ENCODE measurements around the gene NKAIN2.
"Not testable (repeated sequence)": the region's sequence is repeated elsewhere in the genome, so short reads cannot be mapped to it uniquely, and the experiment has no call there.

The NKAIN2 gene

GRCh38 chr6:124438546-124439065 lies 634.9 kb downstream of the NKAIN2 start:
- DNase-seq (ENCODE audit: low read depth) = no peak

- DNase-seq (ENCODE audit: low read depth) = no peak
These were observed 637.8 kb downstream of the NKAIN2 start for GRCh38 chr6:124441450-124441849.

GRCh38 chr6:124443541-124443940 lies 639.9 kb downstream of the NKAIN2 start:
- DNase-seq (ENCODE audit: low read depth) = no peak

DNA sequence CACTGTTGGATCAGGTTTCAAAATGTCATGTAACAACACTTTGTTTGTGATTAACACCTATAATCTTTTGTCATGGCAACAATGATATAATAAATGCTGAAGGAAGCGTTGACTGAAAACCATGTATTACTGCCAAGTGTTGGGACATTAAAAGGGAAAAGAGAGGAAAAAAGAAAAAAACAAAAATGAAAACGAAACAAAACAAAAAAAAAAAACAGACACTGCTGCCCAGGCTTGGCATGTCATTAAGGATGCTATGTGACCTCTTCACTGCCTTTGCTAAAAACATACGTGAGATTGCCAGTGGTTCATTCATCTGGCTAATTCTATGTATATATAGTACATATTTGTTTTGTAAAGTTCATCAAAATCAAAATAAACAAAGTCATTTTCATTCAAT lies 641.9 kb downstream of the NKAIN2 start:
- DNase-seq (ENCODE audit: low read depth) = no peak

- no peak for DNase-seq (ENCODE audit: low read depth)
These were observed 643.3 kb downstream of the NKAIN2 start for GRCh38 chr6:124446961-124447360.

DNA sequence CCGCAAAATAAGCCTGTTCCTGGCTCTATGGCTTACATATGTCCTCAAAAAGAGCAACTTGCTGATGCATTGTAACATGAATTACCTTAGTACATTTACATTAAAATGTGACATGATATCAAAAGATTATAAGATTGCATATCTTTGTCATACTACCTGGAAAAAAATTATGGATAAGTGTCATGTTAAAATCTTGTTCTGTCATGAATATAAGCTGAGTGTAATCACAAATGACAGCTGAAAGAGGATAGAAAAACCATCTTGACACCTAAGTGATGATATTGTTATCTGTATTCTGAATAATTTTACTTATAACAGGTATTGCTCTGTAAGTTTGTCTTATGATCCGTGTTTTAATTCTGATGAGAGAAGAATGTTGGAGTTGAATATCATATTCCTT lies 655.6 kb downstream of the NKAIN2 start:
- no peak for DNase-seq (ENCODE audit: low read depth)

GRCh38 chr6:124462750-124463149 lies 659.1 kb downstream of the NKAIN2 start:
- DNase-seq (ENCODE audit: low read depth) = no peak

DNA sequence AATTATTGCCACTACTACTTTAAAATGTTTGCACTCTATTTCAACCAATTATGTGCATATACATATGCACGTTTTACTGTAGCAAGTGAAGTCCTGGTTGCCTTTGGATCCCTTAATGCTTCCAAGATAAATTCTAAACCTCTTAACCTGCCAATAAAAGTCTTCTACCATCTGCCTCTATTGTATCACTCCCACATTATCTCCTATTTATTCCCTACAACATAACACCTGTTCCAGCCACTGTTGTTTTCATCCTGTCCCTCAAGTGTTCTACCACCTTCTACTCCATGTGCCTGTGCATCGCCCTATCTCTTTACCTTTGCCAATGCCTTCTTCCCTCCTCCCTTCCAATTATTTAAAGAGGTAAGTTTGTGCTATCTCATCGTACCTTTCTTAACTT lies 659.6 kb downstream of the NKAIN2 start:
- DNase-seq (ENCODE audit: low read depth) = no peak

GRCh38 chr6:124464600-124464999 lies 660.9 kb downstream of the NKAIN2 start:
- not testable (repeated sequence) for DNase-seq (ENCODE audit: low read depth)

- no peak for DNase-seq (ENCODE audit: low read depth)
These were observed 663.3 kb downstream of the NKAIN2 start for GRCh38 chr6:124466949-124467348.

DNA sequence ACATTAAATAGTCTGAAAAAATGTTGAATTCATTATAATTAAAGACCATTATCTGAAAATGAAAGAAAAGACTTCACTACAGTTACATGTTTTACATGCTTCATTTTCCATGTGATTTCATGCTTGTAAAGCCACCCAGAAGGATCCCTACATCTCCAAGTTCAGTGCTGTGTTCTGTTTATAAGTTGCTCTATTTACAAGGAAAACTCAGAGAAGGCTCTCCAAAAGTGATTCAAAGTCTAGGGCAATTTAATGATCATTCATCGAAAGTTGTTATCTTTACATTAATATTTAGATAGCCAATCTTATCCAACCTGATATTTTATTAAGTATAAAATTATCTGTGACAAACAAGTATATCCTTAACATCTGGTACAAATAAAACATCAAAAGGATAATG lies 663.7 kb downstream of the NKAIN2 start:
- DNase-seq (ENCODE audit: low read depth) = no peak

- DNase-seq (ENCODE audit: low read depth) = no peak
These were observed 667.1 kb downstream of the NKAIN2 start for GRCh38 chr6:124470803-124471202.

GRCh38 chr6:124475176-124475575 lies 671.5 kb downstream of the NKAIN2 start:
- DNase-seq (ENCODE audit: low read depth) = no peak

GRCh38 chr6:124478906-124479305 lies 675.2 kb downstream of the NKAIN2 start:
- DNase-seq (ENCODE audit: low read depth) = no peak

DNA sequence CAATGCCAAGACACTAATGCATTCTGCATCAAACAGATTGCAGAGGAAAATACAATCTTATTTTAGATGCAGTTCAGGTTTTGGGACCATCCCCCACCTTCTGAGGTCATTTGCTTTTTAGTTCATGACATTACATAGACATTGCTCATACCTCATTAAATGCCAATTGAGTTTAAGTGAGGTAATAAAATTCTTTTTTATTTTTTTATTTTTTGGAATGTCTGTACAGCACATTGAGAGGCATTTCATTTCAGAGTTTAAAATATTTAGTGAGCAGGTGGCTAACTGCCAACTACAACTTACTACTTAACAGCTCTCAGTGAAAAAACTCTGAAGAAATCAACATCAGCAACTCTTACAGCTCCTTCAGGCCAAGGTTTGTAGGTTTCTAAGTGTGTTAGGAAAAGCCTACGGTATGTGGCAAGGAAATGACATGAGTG lies 676.3 kb downstream of the NKAIN2 start:
- no peak for DNase-seq (ENCODE audit: low read depth)

- no peak for DNase-seq (ENCODE audit: low read depth)
These were observed 678.4 kb downstream of the NKAIN2 start for GRCh38 chr6:124482071-124482491.

GRCh38 chr6:124487623-124488431 lies 684.2 kb downstream of the NKAIN2 start:
- no peak for DNase-seq (ENCODE audit: low read depth)

DNA sequence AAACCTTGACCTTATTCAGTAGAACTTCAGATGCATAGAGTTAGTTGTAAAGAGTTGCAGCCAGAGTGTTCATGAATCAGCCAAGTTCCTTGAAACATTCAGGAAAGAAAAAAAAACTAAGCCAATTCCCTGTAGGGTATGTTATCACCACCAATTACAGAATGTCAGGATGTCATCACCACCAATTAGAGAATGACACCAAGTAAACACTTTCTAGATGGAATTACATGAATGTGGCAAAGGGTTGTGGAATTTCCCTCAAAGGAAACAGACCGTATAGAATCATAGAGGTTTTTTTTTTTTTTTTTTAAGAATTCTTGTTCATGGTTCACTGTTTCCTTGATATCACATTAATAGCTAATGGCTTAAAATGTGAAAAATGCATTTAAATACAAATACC lies 686.5 kb downstream of the NKAIN2 start:
- no peak for DNase-seq (ENCODE audit: low read depth)

DNA sequence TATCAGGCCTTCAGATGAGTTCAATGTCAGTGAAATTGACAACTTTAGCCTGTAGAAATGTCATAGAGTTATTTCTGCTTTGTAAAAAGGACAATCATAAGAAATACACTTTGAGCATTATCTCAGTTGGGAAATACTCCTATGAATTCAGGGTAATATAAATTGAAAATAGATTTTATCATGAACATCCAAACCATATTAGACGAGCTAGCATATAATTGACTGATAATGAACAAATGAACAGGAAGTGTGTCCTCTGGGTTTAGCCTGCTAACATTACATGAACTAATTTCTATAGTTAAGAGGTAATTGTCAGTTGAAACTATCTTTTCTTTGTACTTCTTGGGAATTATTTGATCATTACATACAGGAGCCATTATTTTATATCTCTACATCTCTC lies 689.6 kb downstream of the NKAIN2 start:
- DNase-seq (ENCODE audit: low read depth) = no peak

DNA sequence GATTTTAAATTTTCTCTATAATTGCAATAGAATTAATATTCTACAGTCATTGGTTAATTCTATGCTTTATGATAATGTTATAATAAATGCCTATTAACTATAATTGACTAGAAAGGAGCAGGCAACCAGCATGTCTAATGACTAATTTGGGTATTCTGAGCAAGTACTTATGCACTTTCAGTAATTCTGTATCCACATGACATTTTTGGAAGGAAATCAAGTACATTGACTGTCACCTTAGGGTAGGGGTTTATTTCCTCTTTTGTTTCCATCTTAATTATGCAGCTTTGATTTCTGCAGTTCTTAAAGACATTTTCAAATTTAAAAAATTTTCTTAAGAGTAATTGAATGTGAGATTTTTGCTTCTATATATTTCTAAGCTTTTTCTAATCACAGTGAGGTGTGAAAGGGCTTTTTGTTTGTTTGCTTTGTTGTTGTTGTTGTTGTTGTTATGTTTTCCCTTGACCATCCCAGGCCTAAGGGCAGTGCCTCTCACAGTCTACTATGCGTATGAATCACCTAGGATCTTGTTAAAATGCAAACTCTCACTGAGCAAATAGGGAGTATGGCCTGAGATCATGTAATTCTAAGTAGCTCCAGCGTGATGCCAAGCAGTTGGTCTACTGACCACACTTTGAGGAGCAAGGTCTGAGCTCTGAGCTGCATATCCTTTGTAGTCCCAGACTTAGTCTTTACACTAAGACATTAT lies 691.4 kb downstream of the NKAIN2 start:
- DNase-seq (ENCODE audit: low read depth) = no peak

DNA sequence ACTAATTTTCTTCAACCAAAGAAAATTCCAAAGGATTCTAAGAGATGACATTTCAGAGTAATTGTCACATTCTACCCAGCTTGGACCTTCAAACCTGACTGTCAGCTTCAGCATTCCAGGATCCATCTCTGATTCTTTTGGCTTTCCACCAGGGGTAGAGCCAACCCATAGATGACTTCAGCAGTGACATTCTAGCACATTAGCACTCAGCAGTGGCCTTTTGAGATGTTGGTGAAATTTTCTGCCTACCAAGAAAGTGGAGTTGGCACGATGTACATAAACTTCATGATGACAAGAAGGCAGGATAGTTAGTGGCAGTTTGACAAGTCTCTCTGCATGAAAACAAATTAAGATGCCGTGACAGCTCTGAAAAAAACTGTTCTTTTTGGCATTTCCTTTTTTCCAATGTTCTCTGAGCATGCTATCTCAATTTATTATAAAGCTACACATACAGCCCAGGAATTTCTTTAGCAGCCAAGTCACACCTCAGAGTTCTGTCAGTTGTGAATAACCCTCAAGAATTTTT lies 692.1 kb downstream of the NKAIN2 start:
- DNase-seq (ENCODE audit: low read depth) = no peak

DNA sequence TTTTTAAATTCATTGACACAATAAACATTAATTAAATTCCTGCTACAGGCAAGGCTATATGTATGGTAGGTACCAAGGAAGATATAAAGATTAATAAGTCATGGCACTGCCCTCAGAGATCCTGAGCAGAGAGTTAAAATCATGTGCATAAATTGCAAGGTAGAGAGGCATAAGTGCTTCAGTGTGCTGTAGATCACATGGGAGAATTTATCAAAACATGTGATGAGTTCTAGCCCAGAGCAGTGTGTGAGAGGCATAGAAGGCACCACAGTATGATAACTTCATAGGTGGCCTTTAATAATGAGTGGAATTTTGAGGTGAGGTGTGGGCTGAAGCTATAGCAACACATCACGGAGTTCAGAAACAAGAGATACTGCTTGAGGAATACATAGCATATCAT lies 692.7 kb downstream of the NKAIN2 start:
- no peak for DNase-seq (ENCODE audit: low read depth)

DNA sequence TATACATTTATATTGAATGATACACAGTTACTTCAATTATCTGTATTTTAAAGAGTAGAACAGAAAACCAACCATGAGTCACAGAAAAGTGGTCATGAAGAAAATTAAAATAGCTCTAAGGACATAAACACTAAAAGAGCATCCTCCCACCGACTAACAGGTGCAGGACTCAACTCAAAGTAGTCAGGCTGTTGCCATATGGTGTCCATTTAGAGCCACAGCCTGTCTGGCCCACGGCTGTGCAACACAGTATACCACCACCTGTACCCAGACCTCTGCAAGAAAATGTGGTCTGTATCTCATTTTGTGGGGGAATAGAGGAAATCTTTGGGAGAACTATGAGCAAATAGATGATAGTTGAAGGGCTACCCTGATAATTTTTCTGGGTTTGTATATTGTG lies 708.8 kb downstream of the NKAIN2 start:
- no peak for DNase-seq (ENCODE audit: low read depth)

Measured in stimulated activated CD8-positive, alpha-beta memory T cell treated with anti-CD3 and anti-CD28 coated beads, Interleukin-7, amount 100 ng/mL, for 24 hours (primary cell).